Osteoblast (primary cell): ENCODE results near the gene TRIM38. TPM values are rescaled to one million over a fixed set of nuclear protein-coding genes. Genes with fewer than 3 reads are reported as not detected.

Source experiments
- DNase-seq: peaks from one replicate; pipeline ENCODE4 v3.0.0; 2011; ENCODE audit warnings: low spot score, mixed read lengths; ENCODE audit not compliant: insufficient read length; ENCODE audit errors: missing footprints
- H2AFZ ChIP-seq: 2 replicates; pipeline ENCODE4 v1.6.0; 2011; ENCODE audit warnings: mild to moderate bottlenecking, low read length
- H3K27ac ChIP-seq: 2 replicates; pipeline ENCODE4 v1.5.1; 2011; ENCODE audit warnings: mild to moderate bottlenecking, low read depth, low read length, moderate library complexity
- H3K27me3 ChIP-seq: 2 replicates; pipeline ENCODE4 v1.6.0; 2012; ENCODE audit warnings: mild to moderate bottlenecking, control low read depth, inconsistent platforms, low read length, moderate library complexity; ENCODE audit not compliant: insufficient read depth
- H3K36me3 ChIP-seq: 2 replicates; pipeline ENCODE4 v1.5.1; 2011; ENCODE audit warnings: mild to moderate bottlenecking, low read length, control low read depth, moderate library complexity; ENCODE audit not compliant: insufficient read depth
- H3K4me1 ChIP-seq: 2 replicates; pipeline ENCODE4 v1.5.1; 2011; ENCODE audit warnings: mild to moderate bottlenecking, low read length, control low read depth, moderate library complexity; ENCODE audit not compliant: insufficient read depth
- H3K4me2 ChIP-seq: 2 replicates; pipeline ENCODE4 v1.6.0; 2011; ENCODE audit warnings: mild to moderate bottlenecking, low read length; ENCODE audit not compliant: insufficient read depth
- H3K4me3 ChIP-seq: fragments of 200-600 bp; sonication (generic); 3 replicates; pipeline ENCODE4 v1.5.1; 2012; ENCODE audit warnings: mild to moderate bottlenecking, low read length, inconsistent platforms; ENCODE audit not compliant: insufficient read depth
- H3K79me2 ChIP-seq: 2 replicates; pipeline ENCODE4 v1.6.0; 2012; ENCODE audit warnings: mild to moderate bottlenecking, low read length, control low read depth, inconsistent platforms; ENCODE audit not compliant: insufficient read depth
- H3K9me3 ChIP-seq: 2 replicates; pipeline ENCODE4 v1.5.1; 2011; ENCODE audit warnings: low read depth, low read length, control low read depth
- H4K20me1 ChIP-seq: 2 replicates; pipeline ENCODE4 v1.6.0; 2012; ENCODE audit warnings: mild to moderate bottlenecking, low read length, control low read depth; ENCODE audit not compliant: insufficient read depth
- CTCF ChIP-seq: IDR thresholded peaks from 2 replicates; pipeline ENCODE4 v1.5.1; 2011; ENCODE audit warnings: mild to moderate bottlenecking, low read depth, low read length, moderate library complexity; ENCODE audit errors: extremely low read depth
- total RNA-seq: library from RNA; depleted of rRNA; stranded (reverse); fragments of >200 nt; gene quantifications from 2 replicates; pipeline ENCODE4 v1.2.3, GENCODE V29; 2012

TRIM38 gene
- total RNA-seq, 1 donor, result 13.0 TPM

DNA sequence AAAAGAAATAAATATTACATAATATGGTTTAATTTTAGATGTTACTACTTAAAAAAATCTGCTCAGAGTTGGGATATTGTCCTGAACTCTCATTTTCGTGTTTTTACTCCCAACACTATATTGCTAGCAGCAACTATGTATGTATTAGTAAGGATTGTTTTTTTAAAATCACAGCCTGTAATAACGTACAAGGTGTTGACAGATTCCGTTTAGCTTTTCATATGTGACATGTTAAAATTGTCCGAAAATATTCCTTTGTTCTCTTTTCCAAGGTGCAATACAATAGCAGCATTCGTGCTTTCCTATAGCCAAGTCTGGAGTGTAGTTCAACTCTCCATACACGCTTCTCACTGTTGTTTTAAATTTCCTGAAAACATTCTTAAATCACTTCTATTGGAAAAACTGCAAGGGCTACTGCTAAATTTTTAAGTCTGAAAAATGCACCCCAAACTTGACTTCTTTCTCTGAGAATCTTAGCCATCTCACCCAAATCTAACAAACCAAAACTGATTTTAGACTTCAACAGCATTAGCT lies 65.7 kb downstream of the TRIM38 start:
- Histone ChIP-seq H3K4me2 (peak overlapping the region; percentile 94), H3K9me3 (no peaks in the 10 kb centered on the region), H3K4me3 (no peak overlapping the region), H4K20me1 (no peaks in the 10 kb centered on the region), H3K27me3 (no peaks in the 10 kb centered on the region), H3K27ac (peak overlapping the region; percentile 95), H3K79me2 (no peaks in the 10 kb centered on the region), H3K4me1 (peaks cover 27% of the 10 kb centered on the region), H2AFZ (peak overlapping the region; percentile 80), H3K36me3 (no peaks in the 10 kb centered on the region)
- no peak for TF ChIP-seq CTCF
- no peak for DNase-seq

- Histone ChIP-seq H2AFZ (peak overlapping the region; percentile 80), H3K4me3 (no peak overlapping the region), H3K79me2 (no peaks in the 10 kb centered on the region), H3K36me3 (no peaks in the 10 kb centered on the region), H3K4me2 (no peak overlapping the region), H4K20me1 (no peaks in the 10 kb centered on the region), H3K9me3 (no peaks in the 10 kb centered on the region), H3K27ac (peak overlapping the region; percentile 95), H3K27me3 (no peaks in the 10 kb centered on the region), H3K4me1 (peaks cover 28% of the 10 kb centered on the region)
- no peak for TF ChIP-seq CTCF
- no peak for DNase-seq
Observed at GRCh38 chr6:26028746-26029569, 66.4 kb downstream of the TRIM38 start.

- DNase-seq, result no peak
- no peaks in the 10 kb centered on the region for H3K9me3 ChIP-seq
- H3K36me3 ChIP-seq, result no peaks in the 10 kb centered on the region
- H3K79me2 ChIP-seq, result no peaks in the 10 kb centered on the region
- H2AFZ ChIP-seq, result peak overlapping the region; percentile 44
- TF ChIP-seq CTCF, result no peak
- peaks cover 34% of the 10 kb centered on the region for H3K4me1 ChIP-seq
- H3K4me2 ChIP-seq, result no peak overlapping the region
- no peak overlapping the region for H3K27ac ChIP-seq
- H4K20me1 ChIP-seq, result no peaks in the 10 kb centered on the region
- H3K27me3 ChIP-seq, result no peaks in the 10 kb centered on the region
- H3K4me3 ChIP-seq, result no peak overlapping the region
Observed at GRCh38 chr6:26029570-26029856, 66.9 kb downstream of the TRIM38 start.

DNA sequence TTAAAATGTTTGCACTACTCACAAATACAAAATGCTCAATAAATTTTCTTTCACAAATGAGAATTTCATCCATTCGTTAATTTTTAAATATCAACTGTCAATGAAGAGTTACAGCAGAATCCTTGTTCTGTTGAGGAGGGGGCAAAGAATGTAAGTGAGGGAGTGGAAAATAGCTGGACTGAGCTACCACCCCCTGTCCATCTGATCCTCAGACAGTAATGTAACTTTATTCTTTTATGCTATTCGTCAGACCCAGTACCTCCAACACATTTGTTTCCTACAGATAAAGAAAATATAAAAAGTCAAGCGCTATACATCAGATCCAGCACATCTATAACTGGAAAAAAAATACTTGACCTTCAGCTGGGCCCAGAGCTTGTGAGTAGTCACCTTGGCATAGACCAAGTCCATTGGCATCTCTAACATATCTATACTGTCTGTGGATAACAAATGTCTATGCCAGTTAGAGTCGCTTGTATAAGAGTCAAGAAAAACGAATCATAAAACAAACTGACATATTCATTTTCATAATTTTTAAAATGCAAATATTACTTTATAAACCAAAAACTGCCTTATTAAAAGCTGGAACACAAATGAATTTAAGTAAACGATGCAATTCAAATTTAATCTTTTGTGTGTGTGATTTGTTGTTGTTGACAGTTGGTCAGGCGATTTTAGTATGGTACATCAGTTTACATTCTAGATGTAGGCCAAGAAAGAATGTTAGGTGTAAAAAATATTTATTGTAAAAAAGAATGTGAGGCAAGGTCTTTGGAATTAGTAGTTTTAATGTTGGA lies 67.5 kb downstream of the TRIM38 start:
- H3K27me3 ChIP-seq, result no peaks in the 10 kb centered on the region
- H3K79me2 ChIP-seq, result no peaks in the 10 kb centered on the region
- no peaks in the 10 kb centered on the region for H3K36me3 ChIP-seq
- H3K4me2 ChIP-seq, result no peak overlapping the region
- peaks cover 36% of the 10 kb centered on the region for H3K4me1 ChIP-seq
- H4K20me1 ChIP-seq, result no peaks in the 10 kb centered on the region
- no peak overlapping the region for H2AFZ ChIP-seq
- no peak for TF ChIP-seq CTCF
- no peak overlapping the region for H3K4me3 ChIP-seq
- H3K9me3 ChIP-seq, result no peaks in the 10 kb centered on the region
- DNase-seq, result no peak
- H3K27ac ChIP-seq, result no peak overlapping the region
